Liver (tissue), 3 donors: ENCODE results near the gene CYP2W1.

ENCODE experiments used
- ATF3 ChIP-seq: IDR thresholded peaks from 2 replicates; pipeline ENCODE4 v1.6.1; 2016; ENCODE audit warnings: antibody characterized with exemption
- CTCF ChIP-seq: fragments of 150-350 bp; IDR thresholded peaks from 2 replicates; pipeline ENCODE4 v1.5.1; 2017; ENCODE audit warnings: improper control_type of control experiment, low read depth, low read length; ENCODE audit not compliant: missing input control
- FOXA1 ChIP-seq: IDR thresholded peaks from 2 replicates; pipeline ENCODE4 v1.6.1; 2016; ENCODE audit warnings: antibody characterized with exemption
- GABPA ChIP-seq, 2 donors: IDR thresholded peaks in 1 of 2; conservative IDR thresholded peaks in 1 of 2; 2 replicates each; pipeline ENCODE4 v1.6.1; 2016; ENCODE audit warnings: antibody characterized with exemption in 2 of 2, mild to moderate bottlenecking in 1 of 2, moderate library complexity in 1 of 2
- HNF4A ChIP-seq, 2 donors: conservative IDR thresholded peaks; 2 replicates each; pipeline ENCODE4 v1.6.1; 2016; ENCODE audit warnings: antibody characterized with exemption in 2 of 2, mild to moderate bottlenecking in 2 of 2
- JUND ChIP-seq, 2 donors: IDR thresholded peaks; 2 replicates each; pipeline ENCODE4 v1.6.1; 2016; ENCODE audit warnings: antibody characterized with exemption in 2 of 2
- MAX ChIP-seq: IDR thresholded peaks from 2 replicates; pipeline ENCODE4 v1.6.1; 2016; ENCODE audit warnings: antibody characterized with exemption
- RAD21 ChIP-seq, 2 donors: IDR thresholded peaks; 2 replicates each; pipeline ENCODE4 v1.6.1; 2016; ENCODE audit warnings: antibody characterized with exemption in 2 of 2, mild to moderate bottlenecking in 2 of 2
- REST ChIP-seq: IDR thresholded peaks from 2 replicates; pipeline ENCODE4 v1.6.1; 2016; ENCODE audit warnings: antibody characterized with exemption, mild to moderate bottlenecking
- RXRA ChIP-seq, 2 donors: IDR thresholded peaks; 2 replicates each; pipeline ENCODE4 v1.6.1; 2017 to 2018; ENCODE audit warnings: antibody characterized with exemption in 2 of 2, mild to moderate bottlenecking in 1 of 2
- SP1 ChIP-seq: IDR thresholded peaks from 2 replicates; pipeline ENCODE4 v1.6.1; 2018; ENCODE audit warnings: antibody characterized with exemption, mild to moderate bottlenecking
- TAF1 ChIP-seq: conservative IDR thresholded peaks from 2 replicates; pipeline ENCODE4 v1.6.1; 2016; ENCODE audit warnings: antibody characterized with exemption, mild to moderate bottlenecking
- YY1 ChIP-seq: IDR thresholded peaks from 2 replicates; pipeline ENCODE4 v1.6.1; 2016; ENCODE audit warnings: antibody characterized with exemption, mild to moderate bottlenecking
- ZBTB33 ChIP-seq: IDR thresholded peaks from 2 replicates; pipeline ENCODE4 v1.6.1; 2016; ENCODE audit warnings: antibody characterized with exemption
- donor health status: healthy.
- donor health status: healthy.

GRCh38 chr7:972676-973309, 10.2 kb upstream of the CYP2W1 start:
- TF ChIP-seq GABPA (IDR thresholded peaks at IDR 0.05 in 1 of 2, conservative IDR thresholded peaks at IDR 0.05 in 1 of 2) (no peak), FOXA1 (no peak), HNF4A (conservative IDR thresholded peaks at IDR 0.05) (no peak), CTCF (no peak), SP1 (no peak), REST (no peak), MAX (no peak), ZBTB33 (no peak), JUND (IDR thresholded peaks at IDR 0.05) (no peak), TAF1 (no peak), RXRA (IDR thresholded peaks at IDR 0.05) (no peak), RAD21 (IDR thresholded peaks at IDR 0.05) (no peak), ATF3 (no peak), YY1 (no peak)
